HG03103 (cell line): ENCODE data around the gene ADPRHL1.
"Not testable (repeated sequence)": the region's sequence is repeated elsewhere in the genome, so short reads cannot be mapped to it uniquely, and the experiment has no call there.

Source experiments
- ATAC-seq: cut with Tn5 transposase; IDR thresholded peaks from one replicate; pipeline ENCODE4 v1.9.1; 2021; ENCODE audit warnings: low read depth; ENCODE audit not compliant: unreplicated experiment

ADPRHL1 gene

GRCh38 chr13:113374511-113375175, 78.6 kb downstream of the ADPRHL1 start:
- ATAC-seq: no peak

- no peak for ATAC-seq
Observed at GRCh38 chr13:113373811-113374485, 79.3 kb downstream of the ADPRHL1 start.

- ATAC-seq: not testable (repeated sequence)
Observed at GRCh38 chr13:113371701-113372100, 81.6 kb downstream of the ADPRHL1 start.

DNA sequence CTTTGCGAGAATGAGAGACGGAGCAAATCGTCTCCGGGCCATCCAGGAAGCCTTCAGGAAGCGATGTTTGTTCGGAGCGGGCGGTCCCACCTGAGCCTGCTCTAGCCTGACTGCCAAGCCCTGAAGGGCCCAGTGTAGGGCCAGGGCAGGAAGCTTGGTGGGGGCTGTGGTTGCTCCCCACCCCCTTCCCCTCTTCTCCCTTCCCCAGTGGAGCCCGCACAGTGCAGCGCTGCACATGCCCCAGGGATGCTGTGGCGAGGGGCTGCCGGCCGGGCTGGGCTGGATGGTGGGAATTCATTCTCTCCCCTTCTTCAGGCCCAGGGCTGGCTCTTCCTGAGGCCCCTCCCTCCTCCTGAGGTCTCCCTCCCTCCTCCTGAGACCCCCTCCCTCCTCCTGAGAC, 82.2 kb downstream of the ADPRHL1 start:
- no peak for ATAC-seq

DNA sequence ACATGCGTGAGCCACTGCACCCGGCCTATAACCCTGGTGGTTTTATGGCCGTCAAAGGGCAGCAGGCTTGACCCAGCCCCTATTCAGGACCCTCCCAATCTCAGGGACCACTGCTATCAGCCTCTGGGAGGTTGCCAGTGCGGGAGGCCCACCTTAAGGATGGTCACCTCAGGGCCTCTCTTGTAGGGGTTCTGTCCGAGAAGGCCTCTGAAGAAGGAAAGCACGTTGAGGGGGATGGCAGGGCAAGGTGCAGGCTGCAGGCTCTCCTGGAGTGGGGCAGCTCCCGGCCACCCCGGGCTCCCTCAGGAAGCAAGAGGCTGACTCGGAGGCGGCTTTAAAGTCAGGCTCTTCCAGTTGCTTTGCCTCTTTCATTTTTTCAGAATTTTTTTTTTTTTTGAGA, 83.4 kb downstream of the ADPRHL1 start:
- no peak for ATAC-seq

DNA sequence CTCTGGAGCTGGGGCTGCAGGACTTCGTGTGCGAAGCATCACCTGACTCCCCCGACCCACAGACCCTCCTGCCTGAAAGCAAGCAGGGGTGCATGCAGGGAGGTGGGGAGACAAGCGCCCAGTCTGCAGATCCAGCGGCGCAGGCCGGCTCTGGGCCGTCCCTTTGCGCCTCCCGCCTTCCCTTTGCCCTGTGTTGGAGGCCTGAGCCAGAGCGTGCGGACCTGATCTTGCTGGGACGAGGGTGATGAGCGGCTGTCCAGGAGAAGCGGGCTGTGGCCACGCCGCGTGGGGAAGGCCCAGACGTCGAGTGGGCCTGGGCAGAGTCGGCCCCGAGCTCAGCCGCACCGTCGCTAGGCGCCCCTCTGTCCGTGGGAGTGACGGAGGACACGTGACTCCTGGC, 84.1 kb downstream of the ADPRHL1 start:
- ATAC-seq: no peak

- not testable (repeated sequence) for ATAC-seq
Observed at GRCh38 chr13:113368353-113368752, 84.9 kb downstream of the ADPRHL1 start.

DNA sequence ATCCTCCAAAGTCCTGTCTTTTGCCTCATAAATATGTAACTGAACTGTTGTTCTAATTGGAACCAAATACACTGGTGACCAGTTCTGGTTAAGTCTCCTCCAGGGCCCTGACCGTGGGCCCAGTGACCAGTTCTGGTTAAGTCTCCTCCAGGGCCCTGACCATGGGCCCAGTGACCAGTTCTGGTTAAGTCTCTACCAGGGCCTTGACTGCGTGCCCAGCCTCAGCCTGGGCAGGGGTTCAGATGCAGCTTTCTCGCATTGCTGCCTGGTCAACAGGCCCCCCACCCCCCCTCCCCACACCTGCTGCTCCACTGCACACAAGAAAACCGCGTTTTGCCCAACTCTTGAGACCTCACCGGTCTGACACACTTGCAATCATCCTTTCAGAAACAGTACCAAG, 85.5 kb downstream of the ADPRHL1 start:
- no peak for ATAC-seq

- no peak for ATAC-seq
Observed at GRCh38 chr13:113367020-113367560, 86.2 kb downstream of the ADPRHL1 start.

DNA sequence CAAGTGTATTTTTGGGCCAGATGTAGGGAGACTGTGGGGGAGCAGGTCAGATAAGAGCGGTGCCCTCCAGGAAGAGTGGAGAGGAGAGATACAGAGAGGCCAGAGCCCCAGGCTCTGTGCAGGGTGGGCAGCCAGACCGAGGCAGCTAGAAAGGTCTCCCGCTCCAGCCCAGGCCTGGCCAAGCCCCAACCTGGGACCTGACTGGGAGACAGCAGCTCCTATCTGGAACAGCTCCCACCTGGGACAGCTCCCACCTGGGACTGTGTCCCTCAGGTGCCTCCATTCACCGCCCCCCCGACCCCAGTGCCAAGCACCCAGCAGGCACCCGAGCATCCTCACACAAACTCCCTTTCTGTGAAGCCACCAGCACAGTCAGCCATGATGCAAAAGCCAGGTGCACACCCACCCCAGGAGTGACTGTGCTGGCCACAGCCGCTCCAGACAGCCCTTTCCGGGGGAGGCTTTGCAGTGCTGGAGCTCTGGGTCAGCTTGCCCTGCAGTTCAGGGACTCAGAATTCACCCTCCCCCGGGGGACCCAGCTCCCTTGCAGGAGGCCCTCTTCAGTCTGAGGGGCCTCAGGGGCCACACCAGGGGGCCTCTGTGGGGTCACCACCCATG, 87.2 kb downstream of the ADPRHL1 start:
- ATAC-seq: no peak

DNA sequence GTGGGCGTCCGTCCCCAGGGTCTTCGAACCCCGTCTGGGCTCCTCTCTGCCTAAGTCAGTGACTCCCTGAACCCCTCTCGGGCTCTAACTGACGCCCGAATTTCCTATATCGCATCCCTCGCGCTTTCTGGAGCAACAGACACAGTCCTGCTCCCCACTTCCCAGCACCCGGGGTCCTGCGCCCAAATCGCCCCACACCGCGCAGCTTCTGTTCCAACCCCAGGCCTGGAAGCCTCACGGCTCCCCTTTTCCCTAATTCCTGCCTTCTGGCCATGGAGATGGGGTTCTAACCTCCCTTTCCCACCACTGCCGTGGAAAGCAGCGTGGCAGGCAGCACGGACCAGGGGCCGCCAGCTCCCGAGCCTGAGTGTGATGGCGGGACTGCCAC, 87.7 kb downstream of the ADPRHL1 start:
- no peak for ATAC-seq

- no peak for ATAC-seq
Observed at GRCh38 chr13:113364901-113365582, 88.2 kb downstream of the ADPRHL1 start.

DNA sequence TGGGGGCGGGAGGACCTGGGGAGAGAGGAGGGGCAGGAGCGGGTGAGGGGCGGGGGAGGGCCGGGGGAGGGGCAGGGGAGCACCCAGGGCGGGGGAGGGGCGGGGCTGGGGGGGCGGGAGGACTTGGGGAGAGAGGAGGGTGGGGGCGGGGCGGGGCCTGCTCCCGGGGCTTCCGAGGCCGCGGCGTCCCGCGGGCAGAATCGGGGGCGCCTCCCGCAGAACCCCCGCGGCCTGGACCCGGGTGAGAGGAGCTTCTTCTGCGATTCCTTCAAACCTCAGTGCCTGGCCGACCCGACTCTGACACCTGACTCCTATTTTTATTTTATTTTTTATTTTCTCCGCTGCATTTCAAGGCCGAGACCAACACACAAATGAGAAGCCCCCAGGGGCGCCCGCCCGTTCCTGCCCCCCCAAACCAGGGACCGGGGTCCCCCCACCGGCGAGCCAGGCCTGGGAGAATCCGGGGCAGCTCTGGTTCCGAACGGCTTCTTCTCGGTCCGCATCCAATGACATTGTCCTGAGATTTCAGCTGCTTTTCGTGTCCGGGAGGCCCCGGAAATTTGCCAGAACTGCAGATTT, 88.9 kb downstream of the ADPRHL1 start:
- ATAC-seq: no peak

- ATAC-seq: no peak
Observed at GRCh38 chr13:113361406-113361805, 91.9 kb downstream of the ADPRHL1 start.

- ATAC-seq: no peak
Observed at GRCh38 chr13:113360446-113360845, 92.8 kb downstream of the ADPRHL1 start.

GRCh38 chr13:113359571-113359970, 93.7 kb downstream of the ADPRHL1 start:
- no peak for ATAC-seq

- no peak for ATAC-seq
Observed at GRCh38 chr13:113358653-113359190, 94.6 kb downstream of the ADPRHL1 start.

DNA sequence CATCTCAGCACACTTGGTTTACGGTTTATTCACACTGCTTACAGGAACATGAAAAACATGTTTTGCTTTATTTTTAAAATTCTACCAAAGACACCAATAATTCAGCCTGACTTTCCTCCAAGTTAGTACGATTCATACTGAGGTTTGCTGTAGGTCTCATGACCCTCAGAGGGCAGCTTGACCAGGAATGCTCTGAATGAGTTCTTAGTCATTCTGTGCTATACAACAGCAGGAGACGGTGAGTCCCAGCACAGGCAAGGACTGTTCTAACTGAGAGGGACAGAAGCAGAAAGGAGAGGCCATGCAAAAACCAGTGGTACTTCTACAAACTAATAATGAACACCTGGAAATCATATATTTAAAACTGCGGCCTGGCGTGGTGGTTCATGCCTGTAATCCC, 95.8 kb downstream of the ADPRHL1 start:
- ATAC-seq: no peak

DNA sequence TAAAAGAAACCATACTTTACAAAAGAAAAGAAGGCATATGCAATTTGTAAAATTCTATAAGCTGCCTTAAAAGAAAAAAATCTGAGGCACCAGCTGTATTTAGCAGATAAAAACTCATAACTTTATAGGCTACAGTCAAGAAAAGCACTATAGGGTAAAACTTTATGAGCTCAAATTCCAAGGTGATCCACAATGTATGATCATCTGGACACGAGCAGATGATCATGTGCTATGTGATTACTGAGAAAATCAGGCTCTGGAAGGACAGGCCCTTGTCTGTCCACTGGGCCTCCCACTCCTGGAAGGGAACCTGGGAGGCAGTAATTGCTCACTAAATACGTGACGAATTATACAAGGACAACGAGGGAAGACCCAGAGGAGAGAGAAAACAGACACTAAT, 96.7 kb downstream of the ADPRHL1 start:
- no peak for ATAC-seq

- no peak for ATAC-seq
Observed at GRCh38 chr13:113355621-113356020, 97.7 kb downstream of the ADPRHL1 start.
